GM23338 (cell line): ENCODE data around the gene OXER1. TPM values are rescaled to one million over a fixed set of nuclear protein-coding genes. Genes with fewer than 3 reads are reported as not detected.

ENCODE experiments used
- ATAC-seq: fragments of 200-7000 bp; cut with Tn5 transposase; 3 replicates; pipeline ENCODE4 v1.9.1; 2020
- DNase-seq: peaks from one replicate; pipeline ENCODE4 v3.0.0-alpha.2; 2015; ENCODE audit warnings: low spot score
- H2AFZ ChIP-seq: fragments of 200-600 bp; sonication (generic); 2 replicates; pipeline ENCODE4 v1.8.0; 2016; ENCODE audit warnings: antibody characterized with exemption, mild to moderate bottlenecking, moderate library complexity
- H3F3A ChIP-seq: fragments of 200-600 bp; sonication (generic); replicated peaks from 2 replicates; pipeline ENCODE4 v1.8.0; 2017; ENCODE audit warnings: antibody characterized with exemption, mixed run types, low read depth
- H3K27ac ChIP-seq: fragments of 200-600 bp; sonication (generic); 2 replicates; pipeline ENCODE4 v1.6.1; 2016; ENCODE audit warnings: low read depth
- H3K27me3 ChIP-seq: fragments of 200-600 bp; sonication (generic); 2 replicates; pipeline ENCODE4 v1.8.0; 2016; ENCODE audit warnings: mild to moderate bottlenecking, mixed run types, moderate library complexity; ENCODE audit not compliant: insufficient read depth
- H3K36me3 ChIP-seq: fragments of 200-600 bp; sonication (generic); 2 replicates; pipeline ENCODE4 v1.8.0; 2016; ENCODE audit warnings: mild to moderate bottlenecking; ENCODE audit not compliant: insufficient read depth
- H3K4me1 ChIP-seq: fragments of 200-600 bp; sonication (generic); 2 replicates; pipeline ENCODE4 v1.8.0; 2016; ENCODE audit warnings: mild to moderate bottlenecking, moderate library complexity; ENCODE audit not compliant: insufficient read depth
- H3K4me2 ChIP-seq: fragments of 200-600 bp; sonication (generic); 2 replicates; pipeline ENCODE4 v1.7.1; 2017; ENCODE audit warnings: mixed run types
- H3K4me3 ChIP-seq: fragments of 200-600 bp; sonication (generic); 2 replicates; pipeline ENCODE4 v1.6.1; 2016; ENCODE audit warnings: mixed run types
- H3K79me2 ChIP-seq: fragments of 200-600 bp; sonication (generic); replicated peaks from 2 replicates; pipeline ENCODE4 v1.8.0; 2017; ENCODE audit warnings: mild to moderate bottlenecking; ENCODE audit not compliant: insufficient read depth
- H3K9me2 ChIP-seq: fragments of 200-600 bp; sonication (generic); 2 replicates; pipeline ENCODE4 v1.8.0; 2017; ENCODE audit not compliant: insufficient read depth
- H4K20me1 ChIP-seq: fragments of 200-600 bp; sonication (generic); replicated peaks from 2 replicates; pipeline ENCODE4 v1.8.0; 2017; ENCODE audit warnings: mild to moderate bottlenecking; ENCODE audit not compliant: insufficient read depth
- H3K27ac Mint-ChIP-seq: 2 replicates; pipeline ENCODE4 v1.8.0; 2020; ENCODE audit warnings: inconsistent platforms, mild to moderate bottlenecking, moderate library complexity, mixed read lengths
- H3K27me3 Mint-ChIP-seq: 3 replicates; pipeline ENCODE4 v1.8.0; 2022; ENCODE audit warnings: low read depth, mild to moderate bottlenecking, moderate library complexity, mixed read lengths, inconsistent platforms; ENCODE audit not compliant: insufficient read depth, poor library complexity
- H3K36me3 Mint-ChIP-seq: 3 replicates; pipeline ENCODE4 v1.8.0; 2021; ENCODE audit warnings: low read depth, mild to moderate bottlenecking, inconsistent platforms, moderate library complexity, mixed read lengths
- H3K4me1 Mint-ChIP-seq: 3 replicates; pipeline ENCODE4 v1.8.0; 2020; ENCODE audit warnings: mild to moderate bottlenecking, inconsistent platforms, mixed read lengths
- H3K4me3 Mint-ChIP-seq: 3 replicates; pipeline ENCODE4 v1.8.0; 2021; ENCODE audit warnings: moderate library complexity, mild to moderate bottlenecking, inconsistent platforms, mixed read lengths
- H3K9me3 Mint-ChIP-seq: 3 replicates; pipeline ENCODE4 v1.8.0; 2020; ENCODE audit warnings: moderate library complexity, mild to moderate bottlenecking, inconsistent platforms, mixed read lengths
- CREB1 ChIP-seq: fragments of 250-450 bp; sonication (Bioruptor Pico); IDR thresholded peaks from 2 replicates; pipeline ENCODE4 v1.5.0; 2020; ENCODE audit warnings: low read depth, mild to moderate bottlenecking, moderate library complexity
- EZH2 ChIP-seq: fragments of 200-600 bp; sonication (generic); IDR thresholded peaks from one replicate; pipeline ENCODE4 v1.8.0; 2017; ENCODE audit warnings: antibody characterized with exemption, mild to moderate bottlenecking, low read depth; ENCODE audit not compliant: unreplicated experiment
- EZH2phosphoT487 ChIP-seq: fragments of 200-600 bp; sonication (generic); IDR thresholded peaks from one replicate; pipeline ENCODE4 v1.8.1; 2018; ENCODE audit warnings: antibody characterized with exemption; ENCODE audit not compliant: unreplicated experiment
- JUNB ChIP-seq: IDR thresholded peaks from one replicate; pipeline ENCODE4 v1.6.1; 2016; ENCODE audit warnings: antibody characterized with exemption; ENCODE audit not compliant: unreplicated experiment
- NANOG ChIP-seq: IDR thresholded peaks from 2 replicates; pipeline ENCODE4 v1.6.1; 2016; ENCODE audit warnings: antibody characterized with exemption, borderline replicate concordance
- STAT1 ChIP-seq: IDR thresholded peaks from one replicate; pipeline ENCODE4 v1.6.1; 2016; ENCODE audit warnings: antibody characterized with exemption; ENCODE audit not compliant: unreplicated experiment
- ZNF114 ChIP-seq: fragments of 250-450 bp; sonication (Bioruptor Pico); IDR thresholded peaks from 2 replicates; pipeline ENCODE4 v1.5.0; 2020; ENCODE audit warnings: mild to moderate bottlenecking, moderate library complexity
- ZNF331 ChIP-seq: fragments of 250-450 bp; sonication (Bioruptor Pico); IDR thresholded peaks from 2 replicates; pipeline ENCODE4 v1.5.0; 2020; ENCODE audit warnings: low read depth, mild to moderate bottlenecking, moderate library complexity
- polyA plus RNA-seq: library from polyadenylated mRNA; unstranded; fragments of >200 nt; fragmentation: Nextera tagmentation; extraction: Ambion mirVana; gene quantifications from 2 replicates; pipeline ENCODE4 v1.2.1, GENCODE V29; 2016
- total RNA-seq: library from RNA; depleted of rRNA; stranded (reverse); fragments of >200 nt; shearing (Covaris generic); gene quantifications from 2 replicates; pipeline ENCODE4 v1.2.3, GENCODE V29; 2014
- TF ChIP-seq, protein P1 (sequence below): IDR thresholded peaks from one replicate; pipeline ENCODE4 v1.6.1; 2018; ENCODE audit warnings: antibody characterized with exemption; ENCODE audit not compliant: unreplicated experiment
- TF ChIP-seq, protein P2 (sequence below), 2 experiments: fragments of 200-600 bp in 1 of 2; sonication (generic) in 1 of 2; conservative IDR thresholded peaks; 2 replicates each; pipeline versions ENCODE4 v1.5.1 to v1.6.1; 2016 to 2017; ENCODE audit warnings: antibody characterized with exemption in 2 of 2, low read depth in 2 of 2, mild to moderate bottlenecking in 2 of 2, moderate library complexity in 1 of 2
- TF ChIP-seq, protein P3 (sequence below): IDR thresholded peaks from 2 replicates; pipeline ENCODE4 v1.6.1; 2016; ENCODE audit warnings: antibody characterized with exemption

Gene OXER1
- total and polyA plus RNA-seq, 2 experiments from 2014 or later = 0.69 to 1.5 TPM

DNA sequence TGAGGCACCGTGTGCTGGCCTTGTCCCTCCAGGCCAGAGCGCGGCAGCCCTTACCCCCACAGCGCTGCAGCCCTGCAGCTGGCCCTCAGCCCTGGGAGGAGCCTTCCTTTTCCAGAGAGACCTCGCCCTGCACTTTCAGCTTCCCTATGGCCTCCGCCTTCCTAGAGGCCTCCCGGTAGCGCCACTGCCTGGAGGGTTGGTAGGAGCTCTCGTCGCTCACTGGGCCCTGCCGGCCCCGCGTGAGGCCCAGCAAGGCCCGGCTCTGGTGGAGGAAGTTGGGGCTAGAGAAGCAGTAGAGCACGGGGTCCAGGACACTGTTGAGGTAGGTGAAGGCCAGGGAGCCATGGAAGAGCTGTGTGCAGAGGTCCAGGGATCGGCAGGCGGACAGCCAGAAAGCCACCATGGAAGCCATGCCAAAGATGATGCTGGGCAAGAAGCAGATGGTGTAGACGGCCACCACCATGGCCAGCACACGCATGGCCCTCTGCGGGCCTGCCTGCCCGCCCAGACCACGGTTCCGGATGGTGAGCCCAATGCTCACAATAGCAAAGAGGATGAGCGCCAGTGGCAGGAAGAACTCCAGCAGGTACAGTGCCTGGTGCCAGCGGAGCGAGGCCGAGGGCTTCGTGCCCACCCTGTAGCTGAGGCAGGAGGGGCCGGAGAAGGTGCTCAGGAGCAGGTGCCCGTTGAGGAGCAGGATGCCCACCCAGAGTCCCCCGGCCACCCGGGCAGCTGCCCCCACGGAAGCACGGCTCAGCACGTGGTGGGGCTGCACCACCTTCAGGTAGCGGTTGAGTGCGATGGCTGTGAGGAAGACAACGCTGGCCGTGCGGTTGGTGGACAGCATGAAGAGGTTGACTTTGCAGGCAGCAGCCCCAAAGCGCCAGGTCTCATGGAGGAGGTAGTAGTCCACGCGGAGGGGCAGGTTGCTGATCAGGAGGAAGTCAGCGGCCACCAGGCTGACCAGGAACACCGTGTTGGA, 821 bp downstream of the OXER1 start:
- Histone ChIP-seq H4K20me1 (peaks cover 5% of the 10 kb centered on the region; the same call in 1 of the 2 replicates), H3K9me2 (no peaks in the 10 kb centered on the region), H3K4me2 (no peak overlapping the region), H2AFZ (no peak overlapping the region), H3F3A (no peaks in the 10 kb centered on the region), H3K36me3 (no peaks in the 10 kb centered on the region), H3K4me3 (no peak overlapping the region), H3K4me1 (0 out of 2 replicates have a peak, but pooled peaks cover 6% of the 10 kb centered on the region), H3K27me3 (no peaks in the 10 kb centered on the region), H3K27ac (no peak overlapping the region), H3K79me2 (no peaks in the 10 kb centered on the region)
- H3K27ac Mint-ChIP-seq = no peak overlapping the region
- H3K36me3 Mint-ChIP-seq = peaks cover 5% of the 10 kb centered on the region; the same call in 2 of the 3 replicates
- H3K4me3 Mint-ChIP-seq = no peak overlapping the region
- no peaks in the 10 kb centered on the region for H3K9me3 Mint-ChIP-seq
- DNase-seq (no peak), ATAC-seq (no peak)
- H3K4me1 Mint-ChIP-seq = peaks cover 8% of the 10 kb centered on the region
- peaks cover 2% of the 10 kb centered on the region for H3K27me3 Mint-ChIP-seq
- TF ChIP-seq, protein P1, sequence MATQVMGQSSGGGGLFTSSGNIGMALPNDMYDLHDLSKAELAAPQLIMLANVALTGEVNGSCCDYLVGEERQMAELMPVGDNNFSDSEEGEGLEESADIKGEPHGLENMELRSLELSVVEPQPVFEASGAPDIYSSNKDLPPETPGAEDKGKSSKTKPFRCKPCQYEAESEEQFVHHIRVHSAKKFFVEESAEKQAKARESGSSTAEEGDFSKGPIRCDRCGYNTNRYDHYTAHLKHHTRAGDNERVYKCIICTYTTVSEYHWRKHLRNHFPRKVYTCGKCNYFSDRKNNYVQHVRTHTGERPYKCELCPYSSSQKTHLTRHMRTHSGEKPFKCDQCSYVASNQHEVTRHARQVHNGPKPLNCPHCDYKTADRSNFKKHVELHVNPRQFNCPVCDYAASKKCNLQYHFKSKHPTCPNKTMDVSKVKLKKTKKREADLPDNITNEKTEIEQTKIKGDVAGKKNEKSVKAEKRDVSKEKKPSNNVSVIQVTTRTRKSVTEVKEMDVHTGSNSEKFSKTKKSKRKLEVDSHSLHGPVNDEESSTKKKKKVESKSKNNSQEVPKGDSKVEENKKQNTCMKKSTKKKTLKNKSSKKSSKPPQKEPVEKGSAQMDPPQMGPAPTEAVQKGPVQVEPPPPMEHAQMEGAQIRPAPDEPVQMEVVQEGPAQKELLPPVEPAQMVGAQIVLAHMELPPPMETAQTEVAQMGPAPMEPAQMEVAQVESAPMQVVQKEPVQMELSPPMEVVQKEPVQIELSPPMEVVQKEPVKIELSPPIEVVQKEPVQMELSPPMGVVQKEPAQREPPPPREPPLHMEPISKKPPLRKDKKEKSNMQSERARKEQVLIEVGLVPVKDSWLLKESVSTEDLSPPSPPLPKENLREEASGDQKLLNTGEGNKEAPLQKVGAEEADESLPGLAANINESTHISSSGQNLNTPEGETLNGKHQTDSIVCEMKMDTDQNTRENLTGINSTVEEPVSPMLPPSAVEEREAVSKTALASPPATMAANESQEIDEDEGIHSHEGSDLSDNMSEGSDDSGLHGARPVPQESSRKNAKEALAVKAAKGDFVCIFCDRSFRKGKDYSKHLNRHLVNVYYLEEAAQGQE = no peak
- TF ChIP-seq EZH2phosphoT487 = no peak

DNA sequence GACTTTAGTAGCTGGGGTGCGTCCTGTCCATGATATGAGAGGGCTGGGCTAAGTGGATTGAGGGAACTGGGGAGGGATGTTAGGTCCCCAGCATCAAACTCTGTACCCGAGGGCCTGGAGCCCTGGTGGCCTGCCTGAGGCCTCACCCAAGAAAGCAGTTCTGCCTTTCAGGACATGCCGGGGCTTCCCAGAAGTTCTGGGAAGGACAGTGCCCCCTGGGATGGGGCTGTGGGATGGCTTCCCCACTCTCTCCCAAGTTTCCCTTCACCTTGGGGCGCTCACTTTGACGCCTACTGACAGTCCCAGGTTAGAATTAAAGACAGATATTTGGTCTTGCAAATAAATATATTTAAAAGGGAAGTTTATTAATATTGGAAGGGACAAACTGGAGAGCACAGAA, 1.8 kb downstream of the OXER1 start:
- peak; percentile 17; the same call in 2 of the 3 replicates for ATAC-seq
- H3K9me2 ChIP-seq = no peaks in the 10 kb centered on the region
- no peaks in the 10 kb centered on the region for H3F3A ChIP-seq
- Mint-ChIP-seq H3K4me3 (no peak overlapping the region), H3K4me1 (peaks cover 8% of the 10 kb centered on the region), H3K36me3 (peaks cover 5% of the 10 kb centered on the region; the same call in 2 of the 3 replicates), H3K9me3 (no peaks in the 10 kb centered on the region), H3K27ac (no peak overlapping the region), H3K27me3 (peaks cover 2% of the 10 kb centered on the region)
- no peaks in the 10 kb centered on the region for H3K27me3 ChIP-seq
- no peaks in the 10 kb centered on the region for H3K36me3 ChIP-seq
- H2AFZ ChIP-seq = no peak overlapping the region
- no peak overlapping the region for H3K4me3 ChIP-seq
- no peak overlapping the region for H3K27ac ChIP-seq
- no peak for DNase-seq
- peaks cover 5% of the 10 kb centered on the region; the same call in 1 of the 2 replicates for H4K20me1 ChIP-seq
- H3K79me2 ChIP-seq = no peaks in the 10 kb centered on the region
- 0 out of 2 replicates have a peak, but pooled peaks cover 6% of the 10 kb centered on the region for H3K4me1 ChIP-seq
- no peak overlapping the region for H3K4me2 ChIP-seq
- TF ChIP-seq ZNF331 (CRISPR knock-in tag) (no peak), EZH2 (no peak), ZNF114 (no peak), CREB1 (CRISPR knock-in tag) (no peak), NANOG (no peak), JUNB (no peak), EZH2phosphoT487 (no peak), STAT1 (no peak)
- TF ChIP-seq, protein P2, sequence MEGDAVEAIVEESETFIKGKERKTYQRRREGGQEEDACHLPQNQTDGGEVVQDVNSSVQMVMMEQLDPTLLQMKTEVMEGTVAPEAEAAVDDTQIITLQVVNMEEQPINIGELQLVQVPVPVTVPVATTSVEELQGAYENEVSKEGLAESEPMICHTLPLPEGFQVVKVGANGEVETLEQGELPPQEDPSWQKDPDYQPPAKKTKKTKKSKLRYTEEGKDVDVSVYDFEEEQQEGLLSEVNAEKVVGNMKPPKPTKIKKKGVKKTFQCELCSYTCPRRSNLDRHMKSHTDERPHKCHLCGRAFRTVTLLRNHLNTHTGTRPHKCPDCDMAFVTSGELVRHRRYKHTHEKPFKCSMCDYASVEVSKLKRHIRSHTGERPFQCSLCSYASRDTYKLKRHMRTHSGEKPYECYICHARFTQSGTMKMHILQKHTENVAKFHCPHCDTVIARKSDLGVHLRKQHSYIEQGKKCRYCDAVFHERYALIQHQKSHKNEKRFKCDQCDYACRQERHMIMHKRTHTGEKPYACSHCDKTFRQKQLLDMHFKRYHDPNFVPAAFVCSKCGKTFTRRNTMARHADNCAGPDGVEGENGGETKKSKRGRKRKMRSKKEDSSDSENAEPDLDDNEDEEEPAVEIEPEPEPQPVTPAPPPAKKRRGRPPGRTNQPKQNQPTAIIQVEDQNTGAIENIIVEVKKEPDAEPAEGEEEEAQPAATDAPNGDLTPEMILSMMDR (conservative IDR thresholded peaks at IDR 0.05; ENCODE audit: low read depth in 2 of 2) = no peak
- TF ChIP-seq, protein P3, sequence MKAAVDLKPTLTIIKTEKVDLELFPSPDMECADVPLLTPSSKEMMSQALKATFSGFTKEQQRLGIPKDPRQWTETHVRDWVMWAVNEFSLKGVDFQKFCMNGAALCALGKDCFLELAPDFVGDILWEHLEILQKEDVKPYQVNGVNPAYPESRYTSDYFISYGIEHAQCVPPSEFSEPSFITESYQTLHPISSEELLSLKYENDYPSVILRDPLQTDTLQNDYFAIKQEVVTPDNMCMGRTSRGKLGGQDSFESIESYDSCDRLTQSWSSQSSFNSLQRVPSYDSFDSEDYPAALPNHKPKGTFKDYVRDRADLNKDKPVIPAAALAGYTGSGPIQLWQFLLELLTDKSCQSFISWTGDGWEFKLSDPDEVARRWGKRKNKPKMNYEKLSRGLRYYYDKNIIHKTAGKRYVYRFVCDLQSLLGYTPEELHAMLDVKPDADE = no peak
- TF ChIP-seq, protein P1 = no peak
